Measurements from ENCODE around the gene DNAI2.

The DNAI2 gene

DNA sequence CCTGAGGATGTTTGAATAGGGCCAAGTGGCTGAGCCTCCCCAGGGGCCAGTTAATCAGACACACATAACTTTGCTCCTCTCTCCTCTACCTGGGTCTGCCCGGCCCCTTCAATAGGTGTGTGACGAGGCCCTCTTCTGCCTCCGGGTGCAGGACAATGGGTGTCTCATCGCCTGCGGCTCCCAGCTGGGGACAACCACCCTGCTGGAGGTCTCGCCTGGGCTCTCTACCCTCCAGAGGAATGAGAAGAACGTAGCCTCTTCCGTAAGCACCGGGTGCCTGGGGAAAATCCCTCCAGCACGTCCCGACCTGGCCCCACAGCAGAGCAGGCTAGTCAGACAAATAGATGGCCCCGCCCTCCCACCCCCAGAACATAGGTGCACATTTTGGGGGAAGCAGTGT is 35.9 kb downstream of the DNAI2 start:
- no peak for TF ChIP-seq ZFX (IDR thresholded peaks at IDR 0.05)
- TF ChIP-seq, protein P1, sequence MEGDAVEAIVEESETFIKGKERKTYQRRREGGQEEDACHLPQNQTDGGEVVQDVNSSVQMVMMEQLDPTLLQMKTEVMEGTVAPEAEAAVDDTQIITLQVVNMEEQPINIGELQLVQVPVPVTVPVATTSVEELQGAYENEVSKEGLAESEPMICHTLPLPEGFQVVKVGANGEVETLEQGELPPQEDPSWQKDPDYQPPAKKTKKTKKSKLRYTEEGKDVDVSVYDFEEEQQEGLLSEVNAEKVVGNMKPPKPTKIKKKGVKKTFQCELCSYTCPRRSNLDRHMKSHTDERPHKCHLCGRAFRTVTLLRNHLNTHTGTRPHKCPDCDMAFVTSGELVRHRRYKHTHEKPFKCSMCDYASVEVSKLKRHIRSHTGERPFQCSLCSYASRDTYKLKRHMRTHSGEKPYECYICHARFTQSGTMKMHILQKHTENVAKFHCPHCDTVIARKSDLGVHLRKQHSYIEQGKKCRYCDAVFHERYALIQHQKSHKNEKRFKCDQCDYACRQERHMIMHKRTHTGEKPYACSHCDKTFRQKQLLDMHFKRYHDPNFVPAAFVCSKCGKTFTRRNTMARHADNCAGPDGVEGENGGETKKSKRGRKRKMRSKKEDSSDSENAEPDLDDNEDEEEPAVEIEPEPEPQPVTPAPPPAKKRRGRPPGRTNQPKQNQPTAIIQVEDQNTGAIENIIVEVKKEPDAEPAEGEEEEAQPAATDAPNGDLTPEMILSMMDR (conservative IDR thresholded peaks at IDR 0.05): no peak
- no peak overlapping the region for H3K27ac ChIP-seq

- TF ChIP-seq, protein P1 (conservative IDR thresholded peaks at IDR 0.05): no peak
- TF ChIP-seq ZFX (IDR thresholded peaks at IDR 0.05): no peak
- H3K27ac ChIP-seq: no peak overlapping the region
Measured at GRCh38 chr17:74314877-74315276, 40.8 kb downstream of the DNAI2 start.

DNA sequence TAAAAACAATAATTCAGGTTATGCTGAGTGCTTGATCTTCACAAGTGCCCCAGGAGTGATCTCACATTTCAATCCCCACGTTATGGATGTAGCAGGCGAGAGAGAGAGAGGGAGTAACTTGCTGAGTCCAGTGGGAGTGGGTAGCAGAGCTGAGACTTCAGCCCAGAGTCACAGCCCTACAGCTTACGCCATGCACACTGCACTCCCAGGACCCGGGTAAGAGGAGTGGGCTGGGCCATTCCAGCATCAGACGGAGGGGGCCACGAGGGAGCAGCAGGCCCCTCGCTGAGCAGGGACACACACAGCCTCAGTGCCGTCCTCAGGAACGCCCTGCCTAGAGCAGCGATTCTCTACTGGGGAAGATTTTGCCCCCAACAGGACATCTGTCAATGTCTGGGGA is 42.2 kb downstream of the DNAI2 start:
- H3K27ac ChIP-seq: no peak overlapping the region
- no peak for TF ChIP-seq ZFX (IDR thresholded peaks at IDR 0.05)
- TF ChIP-seq, protein P1 (conservative IDR thresholded peaks at IDR 0.05): no peak

DNA sequence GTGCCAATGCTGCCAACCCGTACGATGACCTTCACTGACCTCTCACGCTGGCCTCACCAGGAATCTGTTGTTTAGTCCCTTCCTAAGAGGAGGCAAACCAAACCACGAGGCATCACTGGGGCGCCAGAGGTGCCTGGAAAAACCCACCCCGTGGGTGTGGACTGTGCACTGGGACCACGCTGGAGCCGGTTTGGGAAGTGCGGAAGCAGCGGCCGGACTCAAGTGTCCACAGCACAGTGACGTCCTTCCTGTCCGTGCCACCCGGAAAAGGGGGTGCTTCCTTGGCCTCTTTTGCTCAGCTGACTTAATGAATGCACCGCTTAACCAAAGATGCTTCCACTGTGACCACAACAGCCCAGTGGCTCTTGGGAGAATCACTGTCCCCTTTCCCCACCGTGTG is 43.0 kb downstream of the DNAI2 start:
- no peak for TF ChIP-seq ZFX (IDR thresholded peaks at IDR 0.05)
- TF ChIP-seq, protein P1 (conservative IDR thresholded peaks at IDR 0.05): no peak
- no peak overlapping the region for H3K27ac ChIP-seq

DNA sequence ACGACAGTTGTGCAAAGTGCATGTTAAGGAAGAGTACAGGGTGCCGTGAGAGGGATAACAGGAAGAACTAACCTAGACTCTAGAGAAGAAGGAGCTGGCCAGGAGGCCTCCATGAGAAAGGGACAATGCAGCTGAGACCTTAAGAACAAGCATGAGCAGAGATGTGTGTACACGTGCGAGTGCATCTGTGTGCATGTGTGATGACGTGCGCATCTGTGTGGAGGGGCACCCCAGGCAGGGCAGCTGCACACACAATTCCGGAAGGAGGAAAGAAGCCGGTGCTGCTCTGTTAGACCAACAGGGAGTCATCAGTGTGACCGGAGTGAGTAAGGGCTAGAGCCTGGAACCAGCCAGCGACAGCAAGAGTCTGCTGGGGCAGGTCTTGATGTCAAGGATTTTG is 44.4 kb downstream of the DNAI2 start:
- no peak overlapping the region for H3K27ac ChIP-seq
- TF ChIP-seq ZFX (IDR thresholded peaks at IDR 0.05): no peak
- TF ChIP-seq, protein P1 (conservative IDR thresholded peaks at IDR 0.05): no peak

- TF ChIP-seq ZFX (IDR thresholded peaks at IDR 0.05): no peak
- TF ChIP-seq, protein P1 (conservative IDR thresholded peaks at IDR 0.05): no peak
Measured at GRCh38 chr17:74324521-74324920, 50.5 kb downstream of the DNAI2 start.

DNA sequence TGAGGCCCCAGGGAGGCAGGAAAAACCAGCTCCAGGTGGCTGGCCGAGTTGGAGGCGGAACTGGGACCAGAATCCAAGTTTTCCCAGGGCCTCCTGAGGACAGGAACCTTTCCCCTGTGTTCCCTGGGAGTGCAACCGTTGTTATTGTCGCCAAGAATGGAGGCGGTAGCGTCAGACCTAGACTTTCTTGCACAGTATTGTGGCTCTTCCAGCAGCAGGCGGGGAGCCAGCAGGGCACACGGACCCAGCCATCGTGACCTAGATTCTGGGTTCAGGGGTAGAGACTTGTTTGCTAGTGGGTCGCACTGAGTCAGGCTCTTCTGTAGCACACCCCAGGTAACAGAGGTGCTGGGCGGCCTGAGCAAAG is 51.3 kb downstream of the DNAI2 start:
- TF ChIP-seq ZFX (IDR thresholded peaks at IDR 0.05): no peak
- TF ChIP-seq, protein P1 (conservative IDR thresholded peaks at IDR 0.05): no peak

More at GRCh38 chr17:74324521-74324920, 50.5 kb downstream of the DNAI2 start:
- H3K27ac ChIP-seq: no peak overlapping the region

More for the DNA sequence above, 51.3 kb downstream of the DNAI2 start:
- H3K27ac ChIP-seq: no peak overlapping the region

All from C4-2B (cell line).